Body of pancreas (tissue), 4 donors: ENCODE results near the gene RAB23.

Experiments
- CTCF ChIP-seq, 7 experiments: fragments of 450-650 bp in 4 of 7; fragments of 200-600 bp in 3 of 7; sonication (generic) in 3 of 7; IDR thresholded peaks; one replicate each; pipeline ENCODE4 v1.5.1; 2016 to 2019; ENCODE audit warnings: antibody characterized with exemption in 7 of 7
- POLR2A ChIP-seq, 3 donors: fragments of 450-650 bp; IDR thresholded peaks; one replicate each; pipeline ENCODE4 v1.6.1; 2016; ENCODE audit warnings: antibody characterized with exemption in 3 of 3, mild to moderate bottlenecking in 2 of 3

- TF ChIP-seq CTCF (IDR thresholded peaks at IDR 0.05) (no peak), POLR2A (IDR thresholded peaks at IDR 0.05) (no peak)
Measured at GRCh38 chr6:57173056-57173885, 48.8 kb downstream of the RAB23 start.
